Activated B cell treated with CpG ODN at 0.5 μM for 24 hours (primary cell): ENCODE measurements around the gene UBE2G2. TPM values are rescaled to one million over a fixed set of nuclear protein-coding genes. Genes with fewer than 3 reads are reported as not detected.

ENCODE experiments used
- ATAC-seq: fragments of 200-7000 bp; cut with Tn5 transposase; one replicate; pipeline ENCODE4 v1.10.0; 2021; ENCODE audit warnings: low read depth, mild to moderate bottlenecking, moderate library complexity
- CTCF ChIA-PET: fragments of 350-600 bp; sonication (Branson Sonifier 250); formaldehyde crosslinking; loops from one replicate; lab custom pipeline; 2021; ENCODE audit warnings: antibody characterized with exemption; lab: Charles Lee
- POLR2A ChIA-PET: fragments of 350-600 bp; sonication (Branson Sonifier 250); formaldehyde crosslinking; loops from one replicate; lab custom pipeline; 2021; ENCODE audit warnings: antibody characterized with exemption; lab: Charles Lee
- DNase-seq: peaks from one replicate; pipeline ENCODE4 v3.0.0; 2022
- H3K27ac Mint-ChIP-seq: one replicate; pipeline ENCODE4 v1.8.0; 2020; ENCODE audit warnings: mixed read lengths
- H3K27me3 Mint-ChIP-seq: one replicate; pipeline ENCODE4 v1.8.0; 2021; ENCODE audit warnings: mixed read lengths
- H3K36me3 Mint-ChIP-seq: one replicate; pipeline ENCODE4 v1.8.0; 2021; ENCODE audit warnings: low read depth, mixed read lengths
- H3K4me1 Mint-ChIP-seq: one replicate; pipeline ENCODE4 v1.8.0; 2021; ENCODE audit warnings: mixed read lengths
- H3K4me3 Mint-ChIP-seq: one replicate; pipeline ENCODE4 v1.8.0; 2020; ENCODE audit warnings: mild to moderate bottlenecking, mixed read lengths
- H3K9me3 Mint-ChIP-seq: one replicate; pipeline ENCODE4 v1.8.0; 2020; ENCODE audit warnings: mixed read lengths
- intact Hi-C: fragments of 100-400 bp; cut with micrococcal nuclease; formaldehyde crosslinking; loops from one replicate; pipeline ENCODE4 v1.15.1; 2024
- total RNA-seq: library from RNA; stranded (reverse); gene quantifications from 2 replicates; pipeline ENCODE4 v1.2.3, GENCODE V29; 2022
- TF ChIP-seq, protein P1 (sequence below): fragments of 200-600 bp; IDR thresholded peaks from one replicate; pipeline ENCODE4 v1.8.0; 2022; ENCODE audit warnings: antibody characterized with exemption, mild to moderate bottlenecking

The UBE2G2 gene
- total RNA-seq, 1 donor from 2014 or later = 108 TPM

DNA sequence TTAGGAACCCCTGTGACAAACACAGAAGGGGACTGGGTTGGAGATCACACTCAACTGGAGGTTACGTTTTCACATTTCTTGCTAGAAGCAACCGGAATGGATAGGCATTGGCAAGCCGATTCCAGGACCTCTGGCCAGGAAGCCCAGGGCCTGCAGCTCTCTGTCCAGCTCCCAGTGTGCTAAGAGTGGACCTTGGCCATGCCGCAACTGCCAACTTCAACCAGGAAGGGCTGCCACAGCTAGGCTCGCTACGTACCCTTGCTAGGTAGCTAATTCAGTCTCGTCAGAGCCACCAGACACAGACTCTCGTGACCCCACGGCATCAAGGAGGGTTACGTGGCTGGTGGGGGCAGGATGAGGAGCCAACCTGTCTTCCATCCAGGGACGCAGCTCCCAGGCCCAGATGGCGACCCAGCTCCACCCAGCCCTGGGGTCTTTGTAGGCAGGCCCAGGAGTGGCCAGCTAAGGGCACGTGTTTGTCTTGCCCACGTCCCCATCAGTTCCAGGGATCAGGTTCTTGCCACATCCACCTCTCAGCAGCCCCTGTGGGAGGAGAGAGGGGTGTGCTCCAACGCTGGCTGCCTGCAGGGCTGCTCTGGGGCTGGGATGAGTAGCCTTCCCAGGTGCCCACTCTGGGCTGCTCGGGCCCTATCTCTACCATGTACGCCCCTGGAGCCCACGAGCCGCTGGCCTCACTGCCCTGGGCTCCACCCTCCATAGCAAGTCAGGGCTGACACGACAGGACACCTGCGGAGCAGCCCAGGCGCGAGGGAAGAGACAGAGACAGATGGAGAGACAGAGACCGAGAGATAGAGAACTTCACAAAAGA lies 39.2 kb downstream of the UBE2G2 start:
- ChIA-PET POLR2A (interaction anchor here (0.8 kb wide), 1 partner anchor 113 kb away, joined by 3 read pairs; no protein-coding TSS in a partner anchor), CTCF (no interaction called here)
- H3K4me1 Mint-ChIP-seq = peaks cover 7% of the 10 kb centered on the region
- TF ChIP-seq, protein P1, sequence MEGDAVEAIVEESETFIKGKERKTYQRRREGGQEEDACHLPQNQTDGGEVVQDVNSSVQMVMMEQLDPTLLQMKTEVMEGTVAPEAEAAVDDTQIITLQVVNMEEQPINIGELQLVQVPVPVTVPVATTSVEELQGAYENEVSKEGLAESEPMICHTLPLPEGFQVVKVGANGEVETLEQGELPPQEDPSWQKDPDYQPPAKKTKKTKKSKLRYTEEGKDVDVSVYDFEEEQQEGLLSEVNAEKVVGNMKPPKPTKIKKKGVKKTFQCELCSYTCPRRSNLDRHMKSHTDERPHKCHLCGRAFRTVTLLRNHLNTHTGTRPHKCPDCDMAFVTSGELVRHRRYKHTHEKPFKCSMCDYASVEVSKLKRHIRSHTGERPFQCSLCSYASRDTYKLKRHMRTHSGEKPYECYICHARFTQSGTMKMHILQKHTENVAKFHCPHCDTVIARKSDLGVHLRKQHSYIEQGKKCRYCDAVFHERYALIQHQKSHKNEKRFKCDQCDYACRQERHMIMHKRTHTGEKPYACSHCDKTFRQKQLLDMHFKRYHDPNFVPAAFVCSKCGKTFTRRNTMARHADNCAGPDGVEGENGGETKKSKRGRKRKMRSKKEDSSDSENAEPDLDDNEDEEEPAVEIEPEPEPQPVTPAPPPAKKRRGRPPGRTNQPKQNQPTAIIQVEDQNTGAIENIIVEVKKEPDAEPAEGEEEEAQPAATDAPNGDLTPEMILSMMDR = no peak
- H3K9me3 Mint-ChIP-seq = no peaks in the 10 kb centered on the region
- DNase-seq (no peak), ATAC-seq (no peak)
- no peak overlapping the region for H3K4me3 Mint-ChIP-seq
- H3K27me3 Mint-ChIP-seq = no peaks in the 10 kb centered on the region
- intact Hi-C loops = no loop called here
- H3K36me3 Mint-ChIP-seq = no peaks in the 10 kb centered on the region
- no peak overlapping the region for H3K27ac Mint-ChIP-seq

DNA sequence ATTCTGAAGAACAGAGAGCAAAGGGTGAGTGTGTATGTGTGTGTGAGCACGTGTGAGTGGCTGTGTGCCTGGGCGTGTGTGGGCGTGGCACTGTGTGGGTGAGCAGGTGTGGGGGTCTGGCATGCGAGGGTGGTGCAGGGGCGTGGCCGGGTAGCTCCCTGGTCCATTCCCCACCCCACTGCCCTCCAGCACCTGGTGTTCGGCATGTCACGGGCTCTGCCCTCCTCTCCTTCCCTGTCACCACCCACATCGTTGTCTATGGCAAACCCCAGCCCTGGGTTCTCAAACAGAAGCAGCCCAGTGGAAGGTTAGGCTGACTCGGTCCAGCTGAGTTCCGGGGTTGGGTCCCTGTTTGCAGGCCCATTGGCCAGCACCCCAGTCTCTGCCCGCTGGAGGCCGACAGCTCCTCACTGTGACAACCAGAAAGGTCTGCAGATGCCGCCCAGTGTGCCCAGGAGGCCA lies 39.8 kb downstream of the UBE2G2 start:
- intact Hi-C loops = no loop called here
- Mint-ChIP-seq H3K27me3 (no peaks in the 10 kb centered on the region), H3K9me3 (no peaks in the 10 kb centered on the region), H3K4me1 (peaks cover 7% of the 10 kb centered on the region), H3K4me3 (no peak overlapping the region), H3K36me3 (no peaks in the 10 kb centered on the region), H3K27ac (no peak overlapping the region)
- DNase-seq (no peak), ATAC-seq (no peak)
- TF ChIP-seq, protein P1 = no peak
- CTCF ChIA-PET = no interaction called here
- POLR2A ChIA-PET = interaction anchor here (0.8 kb wide), 1 partner anchor 114 kb away, joined by 3 read pairs; no protein-coding TSS in a partner anchor

DNA sequence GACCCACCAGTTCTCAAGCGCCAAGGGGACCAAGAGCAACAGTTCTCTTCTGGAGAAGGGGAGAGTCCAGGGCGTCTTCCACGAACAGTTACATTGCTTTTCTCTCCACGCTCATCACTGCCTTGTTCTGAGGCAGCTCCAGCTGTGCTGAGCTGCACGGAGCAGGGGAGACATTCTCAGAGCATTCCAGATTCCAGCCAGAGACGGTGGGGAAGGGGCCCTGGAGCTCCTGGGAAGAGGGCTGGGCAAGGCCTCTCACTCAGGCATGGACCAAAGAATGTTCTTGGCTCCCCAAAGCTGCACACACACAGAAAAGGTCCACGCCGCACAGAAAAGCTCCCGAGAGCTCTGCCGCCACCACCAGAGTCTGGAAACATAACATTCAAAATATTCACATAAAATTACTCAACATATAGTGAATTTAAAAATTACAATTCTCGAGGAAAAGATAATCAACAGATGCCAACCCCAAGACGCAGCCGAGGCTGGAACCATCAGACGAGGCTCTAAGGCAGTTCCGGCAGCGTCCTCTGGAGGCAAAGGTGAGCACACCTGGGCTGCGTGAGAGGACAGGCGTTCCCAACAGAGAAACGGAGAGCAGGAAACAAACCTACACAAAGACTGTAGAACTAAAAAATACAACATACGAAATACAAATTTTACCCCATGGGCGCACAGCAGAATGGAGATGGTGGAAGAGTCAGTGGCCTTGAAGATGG lies 40.5 kb downstream of the UBE2G2 start:
- no peaks in the 10 kb centered on the region for H3K27me3 Mint-ChIP-seq
- H3K9me3 Mint-ChIP-seq = no peaks in the 10 kb centered on the region
- no peak overlapping the region for H3K27ac Mint-ChIP-seq
- peaks cover 7% of the 10 kb centered on the region for H3K4me1 Mint-ChIP-seq
- DNase-seq (no peak), ATAC-seq (no peak)
- ChIA-PET POLR2A (interaction anchor here (0.8 kb wide), 1 partner anchor 114 kb away, joined by 3 read pairs; no protein-coding TSS in a partner anchor), CTCF (no interaction called here)
- no peak overlapping the region for H3K4me3 Mint-ChIP-seq
- TF ChIP-seq, protein P1 = no peak
- intact Hi-C loops = no loop called here
- no peaks in the 10 kb centered on the region for H3K36me3 Mint-ChIP-seq

DNA sequence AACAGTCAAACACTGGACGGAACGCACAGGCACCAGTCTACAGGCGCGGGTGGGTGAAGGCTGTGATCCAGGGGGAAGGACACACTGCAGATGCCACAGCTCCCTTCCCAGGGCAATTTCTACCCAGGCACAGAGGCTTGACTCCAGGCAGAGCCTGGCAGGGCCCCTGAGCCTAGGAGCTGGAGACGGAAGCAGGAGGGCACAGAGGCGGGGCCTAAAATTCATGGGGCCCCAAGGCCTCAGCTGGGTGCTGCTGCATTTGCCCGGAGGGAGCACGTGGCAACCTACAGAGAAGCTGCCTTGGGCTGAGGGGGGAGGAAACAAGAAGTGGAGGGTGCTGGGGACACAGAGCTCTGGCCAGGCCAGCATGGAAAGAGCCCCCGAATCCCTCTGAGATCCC lies 41.2 kb downstream of the UBE2G2 start:
- CTCF ChIA-PET = no interaction called here
- intact Hi-C loops = no loop called here
- ATAC-seq = no peak

More for the DNA sequence above, 41.2 kb downstream of the UBE2G2 start:
- no peak for DNase-seq
- H3K4me1 Mint-ChIP-seq = peaks cover 4% of the 10 kb centered on the region
- H3K9me3 Mint-ChIP-seq = no peaks in the 10 kb centered on the region
- POLR2A ChIA-PET = no interaction called here
- no peaks in the 10 kb centered on the region for H3K27me3 Mint-ChIP-seq
- TF ChIP-seq, protein P1 = no peak
- no peak overlapping the region for H3K27ac Mint-ChIP-seq
- no peaks in the 10 kb centered on the region for H3K36me3 Mint-ChIP-seq
- H3K4me3 Mint-ChIP-seq = no peak overlapping the region
